Stimulated activated CD4-positive, alpha-beta T cell treated with anti-CD3 and anti-CD28 coated beads, Interleukin-15, amount 100 ng/mL, for 24 hours (primary cell): Measurements from ENCODE around the gene CACNA1G.

Source experiments
- DNase-seq: peaks from one replicate; pipeline ENCODE4 v3.0.0-alpha.2; 2020

The CACNA1G gene

DNA sequence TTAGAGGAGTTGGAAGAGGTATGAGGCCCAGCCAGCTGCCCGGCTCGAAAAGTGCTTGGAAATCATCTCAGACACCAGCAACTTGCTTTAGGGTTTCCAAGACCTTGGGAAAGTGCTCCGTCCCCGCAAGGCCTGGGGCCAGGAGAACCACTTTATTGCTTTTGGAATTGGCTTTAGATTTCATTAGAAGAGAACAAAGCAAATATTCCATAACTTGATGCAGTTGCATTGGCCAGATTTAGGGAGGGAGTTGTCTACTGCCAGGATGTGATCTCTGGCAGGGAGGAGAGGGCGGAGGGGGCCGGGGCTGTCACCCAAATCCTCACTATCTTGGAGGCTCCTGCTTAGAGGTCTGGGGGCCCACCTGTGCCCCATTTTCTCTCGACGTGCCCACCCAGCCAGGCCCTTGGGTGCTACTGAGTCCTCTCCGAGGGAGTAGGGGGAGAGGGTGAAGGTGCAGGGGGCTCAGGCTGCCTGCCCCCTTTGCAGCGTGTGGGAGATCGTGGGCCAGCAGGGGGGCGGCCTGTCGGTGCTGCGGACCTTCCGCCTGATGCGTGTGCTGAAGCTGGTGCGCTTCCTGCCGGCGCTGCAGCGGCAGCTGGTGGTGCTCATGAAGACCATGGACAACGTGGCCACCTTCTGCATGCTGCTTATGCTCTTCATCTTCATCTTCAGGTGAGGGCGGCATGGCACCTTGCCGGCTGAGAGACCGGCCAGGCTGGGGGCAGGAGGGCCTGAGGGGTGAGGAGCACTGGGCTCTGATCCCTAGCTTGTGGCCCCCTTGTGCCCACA, 30.6 kb downstream of the CACNA1G start:
- DNase-seq: no peak

DNA sequence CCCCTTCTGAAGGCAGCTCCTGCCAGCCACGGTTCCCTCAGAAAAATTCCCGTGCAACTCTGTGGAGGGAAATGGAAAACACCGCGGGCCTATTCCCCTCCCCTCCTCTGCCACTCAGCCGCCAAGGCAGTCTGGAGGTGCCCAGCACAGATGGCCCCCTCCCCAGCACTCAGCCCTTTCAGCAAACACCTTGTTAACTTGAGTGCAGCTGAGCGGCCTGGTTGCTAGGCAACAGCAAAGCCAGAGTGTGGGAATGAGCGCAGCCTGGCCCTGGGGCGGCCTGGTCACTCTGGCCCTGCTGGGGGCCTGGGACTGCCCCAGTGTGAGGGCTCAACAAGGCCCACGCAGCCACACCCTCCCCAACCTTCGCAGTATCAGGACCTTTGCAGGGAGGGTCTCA, 32.8 kb downstream of the CACNA1G start:
- no peak for DNase-seq

DNA sequence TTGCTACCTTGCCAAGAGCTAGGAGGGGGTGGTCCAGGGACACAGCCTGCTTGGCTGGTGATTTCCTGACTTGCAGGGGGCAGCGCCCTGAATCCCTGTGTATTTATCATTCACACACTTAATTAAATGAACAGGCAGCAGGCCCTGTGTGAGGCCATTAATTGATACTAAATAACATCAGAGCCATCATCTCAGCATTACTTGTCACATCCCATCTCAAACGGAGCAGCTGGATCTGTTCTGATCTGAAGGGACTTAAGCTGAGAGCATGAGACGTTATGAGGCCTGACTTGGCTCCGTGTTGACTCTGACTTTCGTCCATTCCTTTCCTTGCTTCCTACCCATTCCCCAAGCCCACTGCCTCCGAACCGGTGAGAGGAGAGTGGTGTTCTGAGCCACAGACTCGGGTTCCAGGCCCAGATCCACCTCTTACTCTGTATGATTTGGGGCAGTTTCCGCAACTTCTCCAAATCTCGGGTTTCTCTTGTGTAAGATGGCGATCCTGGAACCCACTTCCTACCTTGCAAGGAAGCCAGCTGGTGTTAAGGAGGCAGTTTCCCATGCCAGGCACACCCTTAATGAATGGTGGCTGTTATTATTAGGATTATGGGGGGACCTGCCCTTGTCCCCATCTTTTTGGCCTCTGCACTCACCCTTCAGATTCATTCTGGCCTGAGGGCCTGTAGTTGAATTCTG, 33.8 kb downstream of the CACNA1G start:
- DNase-seq: no peak

DNA sequence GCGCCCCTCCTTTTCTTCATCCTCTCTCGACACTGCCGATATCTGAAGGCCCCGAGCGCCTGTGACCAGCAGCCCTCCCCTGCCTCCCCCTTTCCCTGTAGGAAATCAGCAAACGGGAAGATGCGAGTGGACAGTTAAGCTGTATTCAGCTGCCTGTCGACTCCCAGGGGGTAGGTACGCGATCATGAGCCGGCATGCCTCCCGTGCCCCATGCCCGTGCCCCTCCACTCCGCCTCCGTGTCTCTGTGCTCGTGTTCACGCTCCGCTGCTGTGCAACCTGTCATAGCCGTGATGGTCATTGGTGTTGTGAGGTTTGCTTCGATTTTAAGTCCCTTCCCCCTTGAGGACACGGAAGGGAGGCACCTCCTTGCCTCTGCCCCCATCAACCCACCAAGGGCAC, 34.4 kb downstream of the CACNA1G start:
- no peak for DNase-seq

DNA sequence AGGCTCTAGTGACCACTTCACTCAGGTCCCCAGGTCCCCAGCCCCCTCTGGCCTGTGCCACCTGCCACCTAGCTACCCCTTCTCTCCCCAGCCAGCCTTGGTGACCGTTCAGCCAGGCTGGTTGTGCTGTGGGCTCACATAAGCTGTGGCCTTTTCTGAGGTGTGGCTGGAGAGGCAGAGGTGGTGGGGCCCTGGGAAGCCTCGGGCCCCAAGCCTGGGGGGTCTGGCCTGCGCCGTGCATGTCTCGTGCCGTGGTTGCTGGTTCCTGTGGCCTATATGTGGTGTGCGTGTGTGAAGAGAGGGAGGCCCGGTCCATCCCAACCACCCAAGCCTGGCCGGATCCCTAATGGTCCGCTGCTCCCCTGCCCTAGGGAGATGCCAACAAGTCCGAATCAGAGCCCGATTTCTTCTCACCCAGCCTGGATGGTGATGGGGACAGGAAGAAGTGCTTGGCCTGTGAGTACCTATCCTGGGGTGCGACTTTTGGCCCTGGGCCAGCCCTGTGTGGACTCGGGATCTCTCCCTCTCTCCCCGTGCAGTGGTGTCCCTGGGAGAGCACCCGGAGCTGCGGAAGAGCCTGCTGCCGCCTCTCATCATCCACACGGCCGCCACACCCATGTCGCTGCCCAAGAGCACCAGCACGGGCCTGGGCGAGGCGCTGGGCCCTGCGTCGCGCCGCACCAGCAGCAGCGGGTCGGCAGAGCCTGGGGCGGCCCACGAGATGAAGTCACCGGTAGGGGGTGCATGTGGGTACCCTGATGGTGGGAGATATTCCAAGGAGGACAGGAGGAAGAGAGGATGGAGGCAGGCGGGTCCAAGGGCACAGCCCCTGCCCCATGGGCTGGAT, 35.9 kb downstream of the CACNA1G start:
- no peak for DNase-seq

DNA sequence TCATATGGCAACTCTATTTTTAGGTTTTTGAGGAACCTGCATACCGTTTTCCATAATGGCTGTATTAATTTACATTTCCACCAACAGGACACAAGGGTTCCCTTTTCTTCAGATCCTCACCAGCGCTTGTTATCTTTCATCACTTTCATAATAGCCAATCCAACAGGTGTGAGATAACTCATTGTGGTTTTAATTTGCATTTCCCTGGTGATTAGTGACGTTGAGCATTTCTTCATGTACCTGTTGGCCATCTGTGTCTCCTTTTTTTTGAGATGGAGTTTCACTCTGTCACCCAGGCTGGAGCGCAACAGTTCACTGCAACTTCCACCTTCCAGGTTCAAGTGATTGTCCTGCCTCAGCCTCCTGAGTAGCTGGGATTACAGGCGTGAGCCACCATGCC, 38.0 kb downstream of the CACNA1G start:
- DNase-seq: no peak

DNA sequence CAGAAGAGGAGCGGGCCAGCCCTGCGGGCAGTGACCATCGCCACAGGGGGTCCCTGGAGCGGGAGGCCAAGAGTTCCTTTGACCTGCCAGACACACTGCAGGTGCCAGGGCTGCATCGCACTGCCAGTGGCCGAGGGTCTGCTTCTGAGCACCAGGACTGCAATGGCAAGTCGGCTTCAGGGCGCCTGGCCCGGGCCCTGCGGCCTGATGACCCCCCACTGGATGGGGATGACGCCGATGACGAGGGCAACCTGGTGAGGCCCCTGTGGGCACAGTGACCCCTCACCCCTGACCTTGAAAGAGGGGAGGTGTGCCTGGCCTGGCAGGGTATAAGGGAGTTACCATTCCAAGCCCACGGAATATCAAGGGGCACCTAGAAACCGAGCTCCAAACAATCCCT, 39.1 kb downstream of the CACNA1G start:
- DNase-seq: no peak

DNA sequence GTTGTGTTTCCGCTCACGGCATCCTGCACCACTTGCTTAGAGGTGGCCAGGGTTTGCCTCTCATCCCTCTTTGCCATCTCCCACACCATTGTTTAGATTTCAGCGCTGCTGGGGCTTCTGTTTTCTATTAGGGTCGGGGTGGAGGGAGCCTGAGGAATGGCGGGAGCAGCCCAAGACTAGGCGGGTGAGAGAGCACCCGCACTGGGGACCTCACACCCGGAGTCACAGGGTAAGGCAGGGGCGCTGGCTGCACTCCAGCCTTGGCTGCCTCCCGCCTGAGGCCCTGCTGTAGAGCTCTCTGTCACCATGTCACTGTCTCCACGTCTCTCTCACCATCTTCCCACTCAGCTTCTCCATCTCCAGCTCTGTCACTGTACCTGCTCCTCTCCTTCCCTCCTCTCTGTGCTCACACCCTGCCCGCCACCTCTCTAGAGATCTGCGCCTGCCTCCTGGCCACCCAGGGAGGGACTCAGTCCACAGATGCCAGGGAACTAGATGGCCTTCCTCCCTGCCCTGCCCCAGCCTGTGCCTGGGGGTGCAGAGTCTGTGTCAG, 41.4 kb downstream of the CACNA1G start:
- DNase-seq: no peak

DNA sequence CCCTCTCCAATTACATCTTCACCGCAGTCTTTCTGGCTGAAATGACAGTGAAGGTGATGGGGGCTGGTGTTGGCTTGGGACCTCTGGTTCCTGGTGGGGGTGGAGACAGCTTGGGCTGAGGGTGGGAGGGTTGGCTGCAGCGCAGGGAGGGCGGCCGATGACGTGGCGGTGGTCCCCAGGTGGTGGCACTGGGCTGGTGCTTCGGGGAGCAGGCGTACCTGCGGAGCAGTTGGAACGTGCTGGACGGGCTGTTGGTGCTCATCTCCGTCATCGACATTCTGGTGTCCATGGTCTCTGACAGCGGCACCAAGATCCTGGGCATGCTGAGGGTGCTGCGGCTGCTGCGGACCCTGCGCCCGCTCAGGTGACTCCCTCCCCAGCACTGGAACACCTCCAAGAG, 42.3 kb downstream of the CACNA1G start:
- DNase-seq: no peak

DNA sequence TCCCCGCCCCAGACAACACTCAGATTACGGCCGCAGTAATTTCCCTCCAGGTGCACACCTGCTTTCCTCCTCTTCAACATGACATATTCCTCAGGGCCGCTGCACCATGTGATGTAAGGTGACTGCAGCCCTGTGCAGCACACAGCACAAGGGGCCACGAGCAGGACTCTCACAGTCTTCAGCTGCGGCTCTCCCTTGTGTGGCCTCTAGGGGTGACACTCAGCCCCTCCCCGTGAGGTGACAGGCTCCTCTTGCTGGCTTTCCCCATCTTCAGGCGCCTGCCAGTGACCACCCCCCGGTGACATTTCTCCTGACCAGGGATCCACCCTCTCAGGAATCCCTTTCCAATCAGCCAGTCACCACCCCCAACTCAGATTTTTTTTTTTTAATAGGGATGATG, 42.8 kb downstream of the CACNA1G start:
- DNase-seq: no peak

DNA sequence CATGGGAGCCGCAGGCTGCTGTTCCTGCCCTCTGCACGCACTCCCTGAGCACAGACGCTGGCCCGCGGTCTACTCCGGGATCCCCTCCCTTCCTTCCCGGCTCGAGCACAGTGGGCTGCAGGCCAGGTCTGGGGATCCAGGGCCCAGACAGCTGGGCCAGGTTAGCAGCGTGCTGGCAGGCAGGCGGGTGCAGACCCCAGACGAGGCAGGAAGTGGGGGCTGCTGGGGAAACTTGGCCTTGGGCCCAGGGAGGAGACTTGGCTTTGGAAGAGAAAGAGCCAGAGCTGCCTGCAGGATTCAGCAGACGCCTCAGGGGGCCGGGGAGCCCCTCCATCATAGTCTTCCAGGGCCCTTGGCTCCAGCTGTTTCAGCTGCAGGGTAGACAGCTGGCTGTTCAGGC, 44.0 kb downstream of the CACNA1G start:
- DNase-seq: no peak

DNA sequence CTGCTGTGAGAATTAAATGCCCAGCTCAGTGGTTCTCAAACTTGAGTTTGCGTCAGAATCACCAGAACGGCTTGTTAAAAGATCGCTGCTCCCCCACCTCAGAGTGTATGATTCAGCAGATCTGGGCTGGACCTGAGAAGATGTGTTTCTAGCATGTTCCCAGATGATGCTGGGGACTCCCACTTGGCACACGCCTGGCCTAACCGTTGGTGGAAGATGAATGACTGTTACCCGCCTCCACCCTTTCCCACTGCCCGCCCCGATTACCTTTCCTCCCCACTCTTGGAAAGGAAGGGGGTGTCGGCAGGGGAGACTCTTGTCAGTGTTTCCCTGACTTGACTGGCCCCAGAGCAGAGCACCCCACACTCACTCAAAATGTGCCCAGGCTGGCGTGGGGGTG, 44.9 kb downstream of the CACNA1G start:
- DNase-seq: no peak

DNA sequence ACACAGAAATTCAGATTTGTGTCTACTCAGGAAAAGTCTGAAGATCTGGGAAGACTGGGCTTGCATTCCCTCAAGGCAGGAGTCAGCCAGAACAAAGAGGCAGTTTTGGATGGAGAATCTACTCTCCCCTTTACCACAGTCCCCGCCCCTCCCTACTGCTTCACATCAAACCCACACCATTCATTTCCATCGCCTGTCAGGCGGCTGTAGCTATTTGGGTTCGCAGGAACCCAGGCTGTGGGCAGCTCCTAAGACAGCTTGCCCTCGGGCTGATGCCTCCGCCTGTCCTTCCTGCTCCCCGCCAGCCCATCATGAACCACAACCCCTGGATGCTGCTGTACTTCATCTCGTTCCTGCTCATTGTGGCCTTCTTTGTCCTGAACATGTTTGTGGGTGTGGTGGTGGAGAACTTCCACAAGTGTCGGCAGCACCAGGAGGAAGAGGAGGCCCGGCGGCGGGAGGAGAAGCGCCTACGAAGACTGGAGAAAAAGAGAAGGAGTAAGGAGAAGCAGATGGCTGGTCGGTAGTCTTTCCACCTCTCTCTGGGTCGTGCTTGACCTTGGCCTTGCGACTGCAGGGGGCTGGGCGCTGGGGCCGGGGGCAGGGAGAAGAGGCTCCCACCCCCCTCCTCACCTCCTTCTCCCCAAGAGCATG, 47.1 kb downstream of the CACNA1G start:
- no peak for DNase-seq

DNA sequence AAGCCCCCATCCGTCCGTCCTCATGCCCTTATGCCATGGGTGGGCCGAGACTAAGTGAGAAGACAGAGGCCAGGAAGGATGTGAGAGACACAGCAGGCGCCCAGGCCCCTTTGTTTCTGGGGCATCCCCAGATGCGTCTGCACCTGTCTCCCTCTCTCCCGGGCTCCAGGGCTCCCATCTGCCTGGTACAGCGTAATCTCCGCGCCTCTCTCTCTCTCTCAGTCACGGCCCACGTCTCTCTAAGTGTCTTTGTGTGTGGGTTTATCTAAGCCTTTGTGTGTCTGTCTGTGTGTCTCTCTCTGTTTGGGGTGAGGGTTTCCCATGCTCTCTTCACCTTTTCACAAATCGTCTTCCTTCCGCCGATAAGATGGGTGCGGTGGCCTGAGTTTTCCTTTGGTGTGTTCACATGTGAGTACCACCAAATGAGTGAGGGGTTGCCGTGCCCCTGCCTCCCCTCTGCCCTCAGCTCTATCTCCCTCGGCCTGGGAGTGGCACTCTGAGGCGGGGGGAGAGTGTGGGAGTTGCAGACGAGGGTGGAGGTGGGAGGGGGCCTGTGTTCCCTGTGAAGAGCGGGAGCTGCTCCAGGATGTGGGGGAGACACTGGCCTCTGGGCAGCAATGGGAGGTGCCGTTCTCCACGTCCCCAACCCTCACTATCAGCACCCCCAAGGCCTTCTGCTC, 48.3 kb downstream of the CACNA1G start:
- no peak for DNase-seq

DNA sequence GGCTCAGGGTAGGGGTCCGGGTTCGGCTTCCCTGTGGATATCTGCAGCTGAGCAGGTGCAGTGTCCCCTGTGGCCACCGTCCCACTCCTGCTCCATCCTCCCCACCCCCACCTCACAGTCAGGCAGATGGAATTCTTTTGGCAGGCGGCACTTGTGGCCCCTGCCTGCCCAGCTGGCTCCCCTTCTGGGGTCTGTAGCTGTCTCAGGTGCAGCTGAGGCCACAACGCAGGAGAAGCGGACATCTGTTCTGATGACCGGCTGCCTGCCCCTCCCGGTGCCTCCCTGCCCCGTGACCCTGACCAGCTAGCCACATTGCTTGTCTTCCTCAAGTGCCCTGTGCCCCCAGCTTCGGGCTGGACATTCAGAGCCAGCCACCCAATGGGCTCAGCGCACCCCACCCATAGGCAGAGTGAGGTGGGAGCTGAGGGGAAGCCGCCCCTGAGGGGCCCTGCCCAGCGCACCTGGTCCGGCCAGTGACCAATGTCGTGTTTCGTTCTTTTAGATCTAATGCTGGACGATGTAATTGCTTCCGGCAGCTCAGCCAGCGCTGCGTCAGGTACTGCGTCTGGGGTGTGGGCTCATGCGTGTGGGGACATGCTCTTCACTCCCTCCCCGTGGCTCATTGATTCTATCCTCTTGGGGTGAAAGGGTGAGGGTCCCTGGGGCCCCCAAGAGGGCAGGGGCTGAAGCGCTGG, 49.0 kb downstream of the CACNA1G start:
- no peak for DNase-seq

DNA sequence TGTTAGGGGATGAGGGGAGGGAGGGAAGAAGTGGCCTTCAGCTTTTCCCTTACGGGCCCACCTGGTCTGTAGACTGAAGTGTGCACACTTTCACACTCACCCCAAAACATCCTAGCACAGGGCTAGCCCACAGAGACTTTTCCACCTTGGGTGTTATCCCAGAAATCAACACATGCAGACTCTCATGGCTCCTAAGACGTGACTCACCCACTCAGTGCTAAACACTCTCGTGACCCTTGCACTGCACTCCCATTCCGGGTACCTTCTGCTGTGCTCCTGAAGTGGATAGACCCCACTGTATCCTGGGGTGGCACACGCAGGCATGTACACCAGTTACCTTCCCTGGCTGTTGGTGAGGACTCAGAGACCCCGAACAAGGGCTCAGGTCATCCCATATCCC, 51.1 kb downstream of the CACNA1G start:
- DNase-seq: no peak

DNA sequence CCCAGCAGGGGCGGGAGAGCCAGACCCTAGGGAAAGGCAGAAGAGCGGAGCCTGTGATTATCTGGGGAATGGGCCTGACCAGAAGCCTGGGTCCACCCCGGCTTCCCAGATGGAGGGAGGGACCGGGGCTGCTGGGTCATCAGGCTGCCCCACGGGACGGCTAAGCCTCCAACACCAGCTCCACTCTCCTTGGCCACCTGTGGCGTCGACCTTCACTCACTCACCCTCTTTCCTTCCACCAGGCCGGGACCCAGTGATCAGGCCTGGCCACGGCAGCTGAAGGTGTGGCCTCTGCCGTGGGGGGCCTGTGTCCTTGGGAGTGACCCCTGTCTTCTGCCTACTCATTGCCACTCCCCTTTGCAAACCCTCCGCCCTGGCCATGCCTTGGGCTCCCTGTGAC, 51.8 kb downstream of the CACNA1G start:
- DNase-seq: no peak

DNA sequence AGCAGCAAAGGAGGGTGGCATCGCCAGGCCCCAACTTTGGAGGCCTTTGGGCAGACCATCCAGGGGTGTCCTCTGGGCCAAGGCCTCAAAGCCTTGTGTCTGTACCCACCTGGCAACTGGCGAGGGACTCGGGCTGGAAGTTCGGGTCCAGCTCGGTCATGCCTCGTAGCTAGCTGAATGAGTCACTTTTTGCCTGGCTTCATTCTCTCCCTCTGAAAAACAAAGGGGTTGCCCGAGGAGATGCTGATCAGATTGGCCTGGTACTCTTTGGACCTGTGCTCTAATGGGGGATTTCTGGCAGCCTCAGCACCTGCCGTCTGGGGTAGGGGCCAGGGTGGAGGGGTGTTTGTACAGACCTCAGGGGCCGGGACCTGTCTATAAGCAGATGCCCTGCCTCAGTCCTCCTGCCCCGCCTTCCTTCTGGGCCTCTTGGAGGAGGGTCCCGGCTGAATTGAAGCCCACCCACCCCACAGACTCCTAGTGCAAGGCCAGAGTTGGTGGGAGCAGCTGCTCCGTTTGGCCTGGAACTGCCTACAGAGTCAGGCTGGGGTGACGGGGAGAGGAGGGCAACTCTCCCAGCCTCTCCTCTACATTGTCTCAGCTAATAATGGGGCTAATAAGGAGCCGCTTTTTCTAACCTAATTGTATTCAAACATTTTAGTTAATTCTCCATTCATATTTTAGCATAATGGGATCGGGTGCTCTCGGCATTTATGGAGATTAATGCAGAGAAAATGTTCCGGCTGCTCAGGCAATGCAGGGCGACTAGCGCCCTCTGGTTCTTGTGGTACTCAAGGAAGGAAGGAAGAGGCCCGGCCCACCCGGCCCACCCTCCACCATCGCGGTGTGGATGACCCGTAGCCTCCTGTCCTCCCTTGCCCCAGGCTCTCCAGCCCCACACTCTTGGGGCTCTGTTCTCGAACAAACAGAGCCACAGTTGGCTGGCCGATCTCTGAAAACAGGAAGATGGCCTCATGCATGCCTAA, 52.8 kb downstream of the CACNA1G start:
- no peak for DNase-seq

DNA sequence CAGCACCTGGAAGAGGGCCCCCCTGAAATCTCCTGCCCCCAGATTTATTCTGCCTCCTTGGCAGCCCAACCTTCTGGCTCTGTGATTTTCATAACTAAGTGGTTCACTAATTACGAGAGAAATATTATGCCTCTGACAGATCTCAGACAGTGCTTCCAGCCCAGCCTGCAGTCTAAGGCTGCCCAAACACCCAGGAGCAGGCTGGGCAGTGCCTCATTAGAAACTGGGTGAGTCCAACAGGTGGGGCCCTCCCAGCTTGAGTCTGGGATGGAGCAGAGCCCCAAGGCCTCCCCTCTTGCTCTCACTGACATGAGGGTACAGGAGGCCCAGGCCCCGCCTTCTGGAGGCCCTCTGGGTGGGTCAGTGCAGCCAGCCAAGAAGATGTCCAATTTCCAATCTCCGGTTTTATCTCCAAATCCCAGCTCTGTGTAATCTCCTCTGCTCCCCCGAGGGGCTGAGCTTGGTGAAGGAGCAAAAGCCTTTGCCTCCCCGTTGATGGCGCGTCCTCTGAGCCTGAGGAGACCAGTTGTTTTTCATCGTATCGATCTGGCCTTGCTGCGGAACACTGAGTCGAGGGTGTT, 54.0 kb downstream of the CACNA1G start:
- DNase-seq: no peak

DNA sequence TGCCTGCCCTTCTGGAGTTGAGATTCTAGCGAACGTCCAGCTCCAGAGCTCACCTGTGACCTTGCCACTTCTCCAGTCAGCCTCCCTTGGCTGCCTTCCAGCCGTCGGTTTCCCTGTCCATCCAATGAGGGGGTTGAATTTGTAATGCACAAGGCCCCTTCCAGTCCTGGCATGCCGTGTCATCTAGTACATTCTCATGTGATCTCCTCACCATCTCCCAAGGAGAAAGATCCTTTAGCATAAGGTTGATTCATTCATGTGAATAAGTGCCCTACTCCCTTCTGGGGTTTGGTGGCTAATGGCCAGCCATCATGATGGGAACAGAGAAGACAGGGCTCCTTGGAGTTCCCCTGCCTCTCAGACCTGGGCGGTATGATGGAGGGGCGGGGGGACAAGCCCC, 55.3 kb downstream of the CACNA1G start:
- no peak for DNase-seq
